SK-N-SH treated with all-trans-retinoic acid at 6 μM for 48 hours (cell line): ENCODE measurements around the gene SLAMF6.

Experiments used
- ATAC-seq: fragments of 200-7000 bp; cut with Tn5 transposase; 3 replicates; pipeline ENCODE4 v1.9.1; 2020; ENCODE audit warnings: mild to moderate bottlenecking, moderate library complexity
- ARNTL ChIP-seq: fragments of 450-650 bp; formaldehyde crosslinking; IDR thresholded peaks from 2 replicates; pipeline ENCODE4 v1.5.0; 2020; ENCODE audit warnings: low read depth, mild to moderate bottlenecking, moderate library complexity, borderline replicate concordance
- BACH2 ChIP-seq: fragments of 250-450 bp; sonication (Bioruptor Pico); IDR thresholded peaks from 2 replicates; pipeline ENCODE4 v1.9.0; 2021; ENCODE audit warnings: mild to moderate bottlenecking, borderline replicate concordance
- CREB5 ChIP-seq: fragments of 250-450 bp; sonication (Bioruptor Pico); IDR thresholded peaks from 2 replicates; pipeline ENCODE4 v1.5.1; 2020; ENCODE audit warnings: low read depth, mild to moderate bottlenecking, moderate library complexity
- CSDC2 ChIP-seq: fragments of 250-450 bp; sonication (Bioruptor Pico); IDR thresholded peaks from 2 replicates; pipeline ENCODE4 v1.5.0; 2020; ENCODE audit warnings: mild to moderate bottlenecking, moderate library complexity
- CSRNP3 ChIP-seq: fragments of 250-450 bp; sonication (Bioruptor Pico); IDR thresholded peaks from 2 replicates; pipeline ENCODE4 v1.5.1; 2021; ENCODE audit warnings: mild to moderate bottlenecking, moderate library complexity
- ESRRG ChIP-seq: fragments of 250-450 bp; sonication (Bioruptor Pico); IDR thresholded peaks from 2 replicates; pipeline ENCODE4 v1.6.1; 2021; ENCODE audit warnings: mild to moderate bottlenecking
- GLIS3 ChIP-seq: fragments of 250-450 bp; sonication (Bioruptor Pico); IDR thresholded peaks from 2 replicates; pipeline ENCODE4 v1.5.0; 2020; ENCODE audit warnings: mild to moderate bottlenecking, moderate library complexity
- ISL1 ChIP-seq: fragments of 250-450 bp; sonication (Bioruptor Pico); IDR thresholded peaks from 2 replicates; pipeline ENCODE4 v2.1.2; 2022; ENCODE audit warnings: mild to moderate bottlenecking, moderate library complexity
- OSR1 ChIP-seq: fragments of 250-450 bp; sonication (Bioruptor Pico); IDR thresholded peaks from 2 replicates; pipeline ENCODE4 v1.8.0; 2022; ENCODE audit warnings: moderate library complexity, mild to moderate bottlenecking, inconsistent platforms
- PATZ1 ChIP-seq: fragments of 250-450 bp; sonication (Bioruptor Pico); IDR thresholded peaks from 2 replicates; pipeline ENCODE4 v1.8.0; 2020; ENCODE audit warnings: mild to moderate bottlenecking, moderate library complexity, borderline replicate concordance
- POU6F1 ChIP-seq: fragments of 250-450 bp; sonication (Bioruptor Pico); IDR thresholded peaks from 2 replicates; pipeline ENCODE4 v1.8.0; 2021; ENCODE audit warnings: low read depth, mild to moderate bottlenecking, moderate library complexity, borderline replicate concordance
- PPARA ChIP-seq: fragments of 250-450 bp; sonication (Bioruptor Pico); IDR thresholded peaks from 2 replicates; pipeline ENCODE4 v1.5.0; 2020; ENCODE audit warnings: mild to moderate bottlenecking, borderline replicate concordance
- SNAI2 ChIP-seq: fragments of 250-450 bp; sonication (Bioruptor Pico); IDR thresholded peaks from 2 replicates; pipeline ENCODE4 v1.5.0; 2020; ENCODE audit warnings: mild to moderate bottlenecking, moderate library complexity
- TSHZ2 ChIP-seq: fragments of 250-450 bp; sonication (Bioruptor Pico); IDR thresholded peaks from 2 replicates; pipeline ENCODE4 v1.5.0; 2020; ENCODE audit warnings: mild to moderate bottlenecking, moderate library complexity
- ZC3H10 ChIP-seq: fragments of 250-450 bp; sonication (Bioruptor Pico); IDR thresholded peaks from 2 replicates; pipeline ENCODE4 v1.5.1; 2021; ENCODE audit warnings: mild to moderate bottlenecking, moderate library complexity
- ZFP30 ChIP-seq: fragments of 450-650 bp; formaldehyde crosslinking; IDR thresholded peaks from 2 replicates; pipeline ENCODE4 v1.5.0; 2022; ENCODE audit warnings: mild to moderate bottlenecking, moderate library complexity
- ZNF565 ChIP-seq: fragments of 450-650 bp; formaldehyde crosslinking; conservative IDR thresholded peaks from 2 replicates; pipeline ENCODE4 v1.5.0; 2020; ENCODE audit warnings: low read depth, mild to moderate bottlenecking, moderate library complexity
- ZNF70 ChIP-seq: fragments of 450-650 bp; formaldehyde crosslinking; IDR thresholded peaks from 2 replicates; pipeline ENCODE4 v1.5.0; 2020; ENCODE audit warnings: mild to moderate bottlenecking, moderate library complexity
- ZNF8 ChIP-seq: fragments of 450-650 bp; formaldehyde crosslinking; IDR thresholded peaks from 2 replicates; pipeline ENCODE4 v1.5.0; 2020; ENCODE audit warnings: mild to moderate bottlenecking, moderate library complexity

Gene SLAMF6

GRCh38 chr1:160504651-160505050 is 18.4 kb downstream of the SLAMF6 start:
- no peak for ATAC-seq
- TF ChIP-seq ZNF565 (no peak), TSHZ2 (CRISPR knock-in tag) (no peak), ARNTL (CRISPR knock-in tag) (no peak), ISL1 (no peak)
- TF ChIP-seq, all 23 proteins: peak for 0

GRCh38 chr1:160503087-160503486 is 20.0 kb downstream of the SLAMF6 start:
- TF ChIP-seq PPARA (CRISPR knock-in tag) (no peak), SNAI2 (CRISPR knock-in tag) (no peak), ESRRG (CRISPR knock-in tag) (no peak), ZNF565 (no peak), PATZ1 (CRISPR knock-in tag) (no peak), POU6F1 (no peak), ZNF8 (CRISPR knock-in tag) (no peak), ZNF70 (CRISPR knock-in tag) (no peak), GLIS3 (CRISPR knock-in tag) (no peak), CSRNP3 (no peak)
- TF ChIP-seq, all 23 proteins: peak for 0

GRCh38 chr1:160500321-160500990 is 22.6 kb downstream of the SLAMF6 start:
- ATAC-seq = no peak
- TF ChIP-seq CSDC2 (CRISPR knock-in tag) (no peak), TSHZ2 (CRISPR knock-in tag) (no peak), ZNF70 (CRISPR knock-in tag) (no peak), OSR1 (CRISPR knock-in tag) (no peak), PPARA (CRISPR knock-in tag) (no peak), CSRNP3 (no peak), SNAI2 (CRISPR knock-in tag) (no peak), ZFP30 (CRISPR knock-in tag) (no peak), ESRRG (CRISPR knock-in tag) (no peak), ISL1 (no peak), BACH2 (no peak), ZC3H10 (CRISPR knock-in tag) (no peak), POU6F1 (no peak), GLIS3 (CRISPR knock-in tag) (no peak), CREB5 (no peak), ZNF565 (no peak)

More at GRCh38 chr1:160503087-160503486, 20.0 kb downstream of the SLAMF6 start:
- ATAC-seq = no peak
